ENCODE measurements around the gene MFAP1.

The MFAP1 gene

GRCh38 chr15:43775411-43775965 lies 49.0 kb downstream of the MFAP1 start:
- DNase-seq: peak; percentile 46 to 51

GRCh38 chr15:43774062-43774461 lies 50.4 kb downstream of the MFAP1 start:
- DNase-seq: no peak

GRCh38 chr15:43772624-43773023 lies 51.9 kb downstream of the MFAP1 start:
- no peak for DNase-seq

- DNase-seq: no peak
Measured at GRCh38 chr15:43771816-43772215, 52.7 kb downstream of the MFAP1 start.

GRCh38 chr15:43769584-43770228 lies 54.8 kb downstream of the MFAP1 start:
- DNase-seq: peak in 1 of 2 experiments; percentile 35

DNA sequence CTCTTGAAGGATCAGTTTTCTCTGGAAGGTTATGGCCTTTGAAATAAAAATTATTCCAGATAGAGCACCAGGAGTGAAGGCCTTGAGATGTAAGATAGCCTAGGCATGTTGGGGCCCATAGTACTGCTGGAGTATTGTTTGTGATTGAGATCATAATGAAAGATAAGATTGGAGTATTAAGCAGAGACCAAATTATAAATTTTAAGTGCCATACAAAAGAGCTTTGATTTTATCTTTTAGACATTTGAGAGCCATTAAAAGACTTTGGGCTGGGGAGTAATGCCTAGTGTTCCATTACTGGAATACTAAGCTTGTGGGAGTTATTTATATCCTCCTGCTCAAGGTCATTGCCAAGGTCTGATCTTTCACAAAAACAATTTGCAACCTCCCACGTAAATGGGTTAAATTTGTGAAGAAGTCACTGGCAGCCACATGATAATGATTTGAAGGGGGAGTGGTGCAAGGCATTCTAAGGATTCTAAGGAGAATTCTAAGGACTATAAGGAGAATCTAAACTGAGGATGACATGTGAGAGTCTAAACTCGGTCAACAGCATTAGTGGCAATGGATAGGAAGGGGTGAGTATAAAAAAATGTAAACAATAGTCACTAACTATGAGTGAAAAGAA lies 60.6 kb downstream of the MFAP1 start:
- no peak for DNase-seq

DNA sequence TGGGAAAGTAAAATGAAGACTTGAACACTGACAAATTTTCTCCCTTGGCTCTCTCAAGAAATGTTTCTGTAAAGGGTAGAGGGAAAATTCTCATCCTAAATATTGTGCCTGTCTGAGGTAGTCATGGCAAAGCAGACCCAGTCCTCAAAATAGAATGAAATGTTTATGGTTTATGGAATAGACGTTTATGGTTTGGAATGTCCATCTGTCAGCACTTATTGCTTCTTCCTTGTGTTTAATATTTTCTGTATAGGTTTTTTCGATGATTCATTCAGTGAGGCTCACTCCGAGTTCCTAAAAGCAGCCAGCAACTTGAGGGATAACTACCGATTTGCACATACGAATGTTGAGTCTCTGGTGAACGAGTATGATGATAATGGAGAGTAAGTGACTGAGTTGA lies 61.7 kb downstream of the MFAP1 start:
- no peak for DNase-seq

All from SW 1271 (cell line).